HG02981 (cell line): ENCODE results near the gene DHRS4L2.
A peak's percentile ranks its signal among the peaks of the same experiment; 100 is the strongest.
"Not testable (repeated sequence)": the region's sequence is repeated elsewhere in the genome, so short reads cannot be mapped to it uniquely, and the experiment has no call there.

Experiments
- ATAC-seq: cut with Tn5 transposase; IDR thresholded peaks from one replicate; pipeline ENCODE4 v1.9.1; 2021; ENCODE audit warnings: mild to moderate bottlenecking, moderate library complexity; ENCODE audit not compliant: unreplicated experiment

The DHRS4L2 gene

GRCh38 chr14:23988607-23989363 is at the start of gene DHRS4L2:
Gene DHRS4L2, plus strand, starts transcription at chr14:23988929. Its CDS starts 19 bp downstream, at chr14:23988948.
- peak; percentile 84 for ATAC-seq

GRCh38 chr14:23939607-23940326 is 49.0 kb upstream of the DHRS4L2 start:
- peak; percentile 69 for ATAC-seq

GRCh38 chr14:23941230-23941629 is 47.5 kb upstream of the DHRS4L2 start:
- no peak for ATAC-seq

GRCh38 chr14:23941669-23942068 is 47.1 kb upstream of the DHRS4L2 start:
- no peak for ATAC-seq

- ATAC-seq = no peak
Measured at GRCh38 chr14:23942587-23942986, 46.1 kb upstream of the DHRS4L2 start.

GRCh38 chr14:23949069-23949468 is 39.7 kb upstream of the DHRS4L2 start:
- not testable (repeated sequence) for ATAC-seq

- no peak for ATAC-seq
Measured at GRCh38 chr14:23950411-23951135, 38.2 kb upstream of the DHRS4L2 start.

GRCh38 chr14:23951136-23951466 is 37.6 kb upstream of the DHRS4L2 start:
- not testable (repeated sequence) for ATAC-seq

- ATAC-seq = no peak
Measured at GRCh38 chr14:23951590-23952201, 37.0 kb upstream of the DHRS4L2 start.

- ATAC-seq = not testable (repeated sequence)
Measured at GRCh38 chr14:23953116-23953463, 35.6 kb upstream of the DHRS4L2 start.

- ATAC-seq = peak; percentile 82
Measured at GRCh38 chr14:23953464-23954278, 35.1 kb upstream of the DHRS4L2 start, which contains the start of gene DHRS4. Gene DHRS4, plus strand, starts transcription at chr14:23953770. Its CDS starts 19 bp downstream, at chr14:23953789.

- not testable (repeated sequence) for ATAC-seq
Measured at GRCh38 chr14:23954279-23954614, 34.5 kb upstream of the DHRS4L2 start.

GRCh38 chr14:23954965-23955364 is 33.8 kb upstream of the DHRS4L2 start:
- not testable (repeated sequence) for ATAC-seq

GRCh38 chr14:23955811-23956210 is 32.9 kb upstream of the DHRS4L2 start:
- ATAC-seq = not testable (repeated sequence)

- ATAC-seq = not testable (repeated sequence)
Measured at GRCh38 chr14:23957913-23958569, 30.7 kb upstream of the DHRS4L2 start.

- ATAC-seq = not testable (repeated sequence)
Measured at GRCh38 chr14:23960899-23961298, 27.8 kb upstream of the DHRS4L2 start.

- ATAC-seq = not testable (repeated sequence)
Measured at GRCh38 chr14:23961704-23962103, 27.0 kb upstream of the DHRS4L2 start.

- not testable (repeated sequence) for ATAC-seq
Measured at GRCh38 chr14:23969130-23969480, 19.6 kb upstream of the DHRS4L2 start.

GRCh38 chr14:23969481-23970282 is 19.0 kb upstream of the DHRS4L2 start:
- peak; percentile 78 for ATAC-seq
